Activated CD8-positive, alpha-beta T cell treated with anti-CD3 and anti-CD28 coated beads, Interleukin-2, amount 10 ng/mL, durations not matched to agents 7 days and 5 days (primary cell): ENCODE measurements around the gene TP63. TPM values are rescaled to one million over a fixed set of nuclear protein-coding genes. Genes with fewer than 3 reads are reported as not detected.
"Not testable (repeated sequence)": the region's sequence is repeated elsewhere in the genome, so short reads cannot be mapped to it uniquely, and the experiment has no call there.

Experiments
- ATAC-seq: fragments of 150-1000 bp; cut with Tn5 transposase; one replicate; pipeline ENCODE4 v1.10.0; 2021; ENCODE audit warnings: moderate library complexity
- CTCF ChIA-PET: fragments of 350-600 bp; sonication (Branson Sonifier 250); formaldehyde crosslinking; loops from one replicate; lab custom pipeline; 2021; ENCODE audit warnings: antibody characterized with exemption; lab: Charles Lee
- POLR2A ChIA-PET: fragments of 350-600 bp; sonication (Branson Sonifier 250); formaldehyde crosslinking; loops from one replicate; lab custom pipeline; 2021; ENCODE audit warnings: antibody characterized with exemption; lab: Charles Lee
- DNase-seq: peaks from one replicate; pipeline ENCODE4 v3.0.0-alpha.2; 2020
- H3K27ac Mint-ChIP-seq: one replicate; pipeline ENCODE4 v1.8.0; 2021; ENCODE audit warnings: mild to moderate bottlenecking, mixed read lengths
- H3K27me3 Mint-ChIP-seq: one replicate; pipeline ENCODE4 v1.8.0; 2021; ENCODE audit warnings: low read depth, mixed read lengths
- H3K36me3 Mint-ChIP-seq: one replicate; pipeline ENCODE4 v1.8.0; 2021; ENCODE audit warnings: low read depth, mixed read lengths
- H3K4me1 Mint-ChIP-seq: one replicate; pipeline ENCODE4 v1.8.0; 2021; ENCODE audit warnings: low read depth, mixed read lengths
- H3K4me3 Mint-ChIP-seq: one replicate; pipeline ENCODE4 v1.8.0; 2021; ENCODE audit warnings: mild to moderate bottlenecking, mixed read lengths
- H3K9me3 Mint-ChIP-seq: one replicate; pipeline ENCODE4 v1.8.0; 2022; ENCODE audit warnings: mixed read lengths; ENCODE audit not compliant: insufficient read depth
- total RNA-seq, 2 experiments: library from RNA; stranded (reverse); gene quantifications; one replicate each; pipeline ENCODE4 v1.2.3, GENCODE V29; 2021

Gene TP63
- not detected for total RNA-seq

DNA sequence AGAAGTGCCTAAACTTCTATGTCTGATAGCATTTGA is at the start of gene TP63:
TP63 (plus strand) TSS at position 17 of the 36 bp plus-strand sequence. CDS start 127 bp downstream, outside the sequence.
- CTCF ChIA-PET: interaction anchor here (1.9 kb wide), 1 partner anchor 359 kb away, joined by 7 read pairs; no protein-coding TSS in a partner anchor
- no peak within 1 kb of the TSS for H3K4me3 Mint-ChIP-seq
- DNase-seq: no peak

GRCh38 chr3:189582179-189582578 is 49.0 kb upstream of the TP63 start:
- CTCF ChIA-PET: no interaction called here
- Mint-ChIP-seq H3K4me1 (no peaks in the 10 kb centered on the region), H3K4me3 (no peak overlapping the region), H3K27me3 (no peaks in the 10 kb centered on the region), H3K9me3 (no peaks in the 10 kb centered on the region), H3K27ac (no peak overlapping the region), H3K36me3 (no peaks in the 10 kb centered on the region)
- POLR2A ChIA-PET: no interaction called here
- DNase-seq (no peak), ATAC-seq (no peak)

More for the DNA sequence above, at the start of gene TP63:
- POLR2A ChIA-PET: no interaction called here
- no peaks in the 10 kb centered on the region for H3K36me3 Mint-ChIP-seq
- no peaks in the 10 kb centered on the region for H3K9me3 Mint-ChIP-seq
- no peak for ATAC-seq
- H3K4me1 Mint-ChIP-seq: peaks cover 9% of the 10 kb centered on the region
- no peak within 1 kb of the TSS for H3K27ac Mint-ChIP-seq
- H3K27me3 Mint-ChIP-seq: no peaks in the 10 kb centered on the region

- H3K27ac Mint-ChIP-seq: no peak overlapping the region
- H3K4me3 Mint-ChIP-seq: no peak overlapping the region
- POLR2A ChIA-PET: no interaction called here
- no peaks in the 10 kb centered on the region for H3K4me1 Mint-ChIP-seq
- ATAC-seq: no peak
- H3K36me3 Mint-ChIP-seq: no peaks in the 10 kb centered on the region
- CTCF ChIA-PET: no interaction called here
- no peaks in the 10 kb centered on the region for H3K9me3 Mint-ChIP-seq
- H3K27me3 Mint-ChIP-seq: no peaks in the 10 kb centered on the region
- no peak for DNase-seq
These were observed 46.5 kb upstream of the TP63 start for GRCh38 chr3:189584645-189585044.

DNA sequence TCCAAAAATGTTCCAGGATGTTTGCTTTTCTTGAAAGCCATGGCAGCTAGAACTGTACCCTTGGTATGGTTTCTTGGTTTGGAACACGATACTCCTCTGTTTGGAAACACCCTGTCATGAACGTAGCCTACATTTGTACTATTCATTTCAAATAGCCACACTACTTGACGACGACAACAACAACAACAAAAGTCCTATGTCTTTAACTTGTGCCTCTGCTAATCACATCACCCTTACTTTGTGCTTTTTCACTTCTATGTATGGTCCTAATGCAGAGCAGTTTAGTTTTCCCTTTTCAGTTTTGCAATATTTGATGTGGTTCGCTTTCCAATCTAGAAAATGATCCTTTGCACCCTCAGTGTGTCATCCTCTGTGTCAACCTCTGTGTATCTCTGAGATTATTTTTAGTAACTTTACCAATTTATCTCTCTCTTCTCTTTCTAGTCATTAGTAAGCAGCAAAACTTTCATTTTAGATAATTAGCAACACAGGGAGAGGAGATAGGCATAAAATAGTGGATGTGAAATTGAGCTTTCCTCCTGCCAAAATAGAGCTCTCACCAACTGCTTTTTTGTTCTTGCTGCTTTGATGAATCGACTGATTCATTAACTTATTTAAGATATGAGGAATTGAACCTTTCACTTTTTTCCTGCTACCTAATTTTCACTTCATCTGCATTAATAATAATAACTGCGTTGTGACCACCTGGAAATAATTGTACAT is 44.1 kb upstream of the TP63 start:
- CTCF ChIA-PET: no interaction called here
- no peak for ATAC-seq
- Mint-ChIP-seq H3K4me3 (no peak overlapping the region), H3K4me1 (no peaks in the 10 kb centered on the region), H3K36me3 (no peaks in the 10 kb centered on the region), H3K27me3 (no peaks in the 10 kb centered on the region), H3K9me3 (no peaks in the 10 kb centered on the region), H3K27ac (no peak overlapping the region)
- POLR2A ChIA-PET: no interaction called here
- DNase-seq: no peak

DNA sequence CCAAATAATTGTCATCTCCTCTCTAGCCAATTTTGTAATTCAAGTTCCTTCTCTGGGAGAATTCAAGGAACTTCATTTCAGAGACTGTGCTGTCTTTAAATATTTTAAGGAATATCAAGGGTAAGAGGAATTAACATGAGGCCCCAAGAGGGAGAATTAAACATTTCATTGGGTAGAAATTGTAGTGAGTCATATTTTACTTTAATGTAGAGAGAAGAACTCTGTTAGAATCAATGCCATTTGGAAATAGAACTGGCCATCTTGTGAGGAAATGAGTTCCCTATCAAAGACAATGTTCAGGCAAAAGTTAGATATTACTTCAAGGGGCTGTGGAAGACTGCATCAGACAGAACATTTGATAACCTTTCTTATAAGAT is 43.5 kb upstream of the TP63 start:
- DNase-seq: no peak
- no peak overlapping the region for H3K4me3 Mint-ChIP-seq
- no peak for ATAC-seq
- no peaks in the 10 kb centered on the region for H3K4me1 Mint-ChIP-seq
- no peaks in the 10 kb centered on the region for H3K36me3 Mint-ChIP-seq
- no peaks in the 10 kb centered on the region for H3K27me3 Mint-ChIP-seq
- ChIA-PET POLR2A (no interaction called here), CTCF (no interaction called here)
- no peak overlapping the region for H3K27ac Mint-ChIP-seq
- no peaks in the 10 kb centered on the region for H3K9me3 Mint-ChIP-seq

- no peak overlapping the region for H3K27ac Mint-ChIP-seq
- CTCF ChIA-PET: no interaction called here
- H3K36me3 Mint-ChIP-seq: no peaks in the 10 kb centered on the region
- DNase-seq (no peak), ATAC-seq (no peak)
- H3K4me3 Mint-ChIP-seq: no peak overlapping the region
- no peaks in the 10 kb centered on the region for H3K9me3 Mint-ChIP-seq
- no peaks in the 10 kb centered on the region for H3K4me1 Mint-ChIP-seq
- no peaks in the 10 kb centered on the region for H3K27me3 Mint-ChIP-seq
- POLR2A ChIA-PET: no interaction called here
These were observed 43.1 kb upstream of the TP63 start for GRCh38 chr3:189588070-189588469.

DNA sequence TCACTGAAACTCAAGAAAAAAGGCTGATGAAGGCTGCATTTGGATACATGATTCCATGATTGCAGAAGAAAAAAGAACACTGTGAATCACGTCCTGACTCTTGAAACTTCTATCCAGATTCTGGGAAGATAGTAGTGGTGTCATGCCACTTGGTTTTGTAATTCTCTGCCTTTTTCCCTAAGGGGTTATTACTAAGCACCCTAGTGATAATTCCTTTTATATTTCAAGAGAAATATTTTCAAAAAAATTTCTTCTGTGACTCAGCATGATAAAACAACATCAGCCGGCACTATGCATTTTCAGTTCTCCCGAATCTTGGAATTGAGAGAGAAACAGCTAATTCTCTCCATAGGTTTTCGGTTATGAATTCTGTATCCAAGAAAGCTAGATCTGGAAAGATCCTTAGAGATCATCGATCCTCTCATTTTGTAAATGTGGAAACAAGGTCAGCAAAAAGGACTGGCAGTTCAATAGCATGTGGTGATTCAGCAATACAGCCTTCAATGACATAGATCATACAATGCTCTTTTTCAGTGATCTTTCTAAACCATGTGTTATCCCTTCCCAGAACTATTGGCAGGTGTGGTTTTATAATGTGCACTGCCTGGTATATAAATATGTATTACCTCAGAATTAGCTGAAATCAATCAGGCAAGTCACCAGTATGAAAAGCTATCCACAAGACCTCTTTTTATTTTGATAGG is 42.6 kb upstream of the TP63 start:
- H3K4me1 Mint-ChIP-seq: no peaks in the 10 kb centered on the region
- POLR2A ChIA-PET: no interaction called here
- H3K36me3 Mint-ChIP-seq: no peaks in the 10 kb centered on the region
- no peak for DNase-seq
- ATAC-seq: no peak
- H3K27me3 Mint-ChIP-seq: no peaks in the 10 kb centered on the region
- no peak overlapping the region for H3K4me3 Mint-ChIP-seq
- CTCF ChIA-PET: no interaction called here
- no peak overlapping the region for H3K27ac Mint-ChIP-seq
- no peaks in the 10 kb centered on the region for H3K9me3 Mint-ChIP-seq

GRCh38 chr3:189589179-189589569 is 42.0 kb upstream of the TP63 start:
- ChIA-PET CTCF (no interaction called here), POLR2A (no interaction called here)
- no peaks in the 10 kb centered on the region for H3K9me3 Mint-ChIP-seq
- H3K4me1 Mint-ChIP-seq: no peaks in the 10 kb centered on the region
- no peak for DNase-seq
- H3K27me3 Mint-ChIP-seq: no peaks in the 10 kb centered on the region
- H3K36me3 Mint-ChIP-seq: no peaks in the 10 kb centered on the region
- no peak for ATAC-seq
- H3K27ac Mint-ChIP-seq: no peak overlapping the region
- H3K4me3 Mint-ChIP-seq: no peak overlapping the region

DNA sequence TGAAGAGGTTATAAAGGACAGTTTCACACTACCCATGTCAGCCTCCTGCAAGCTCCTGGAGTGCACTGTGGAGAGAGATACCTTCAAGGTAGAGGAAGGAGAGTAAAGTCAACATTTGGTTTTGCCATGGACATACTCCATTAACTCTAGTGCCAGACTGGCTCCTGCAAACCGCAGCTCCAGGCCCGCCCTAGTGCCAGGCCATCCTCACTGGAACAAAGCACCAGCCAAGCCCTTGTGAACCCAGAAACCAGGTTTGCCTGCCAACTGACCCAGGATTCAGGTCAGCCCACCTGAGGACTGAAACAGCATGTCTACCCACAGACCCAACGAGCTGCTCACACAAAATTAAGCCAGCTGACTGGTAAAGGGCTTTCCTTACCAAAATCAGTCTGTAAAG is 41.0 kb upstream of the TP63 start:
- Mint-ChIP-seq H3K27ac (no peak overlapping the region), H3K4me3 (no peak overlapping the region), H3K36me3 (no peaks in the 10 kb centered on the region), H3K27me3 (no peaks in the 10 kb centered on the region), H3K4me1 (no peaks in the 10 kb centered on the region), H3K9me3 (no peaks in the 10 kb centered on the region)
- ChIA-PET POLR2A (no interaction called here), CTCF (no interaction called here)
- DNase-seq (no peak), ATAC-seq (no peak)

- ATAC-seq (no peak), DNase-seq (no peak)
- peaks cover 4% of the 10 kb centered on the region for H3K9me3 Mint-ChIP-seq
- no peaks in the 10 kb centered on the region for H3K27me3 Mint-ChIP-seq
- peaks cover 3% of the 10 kb centered on the region for H3K36me3 Mint-ChIP-seq
- no peaks in the 10 kb centered on the region for H3K4me1 Mint-ChIP-seq
- CTCF ChIA-PET: no interaction called here
- POLR2A ChIA-PET: no interaction called here
- H3K4me3 Mint-ChIP-seq: no peak overlapping the region
- no peak overlapping the region for H3K27ac Mint-ChIP-seq
These were observed 37.6 kb upstream of the TP63 start for GRCh38 chr3:189593581-189593980.

GRCh38 chr3:189596078-189596979 is 34.9 kb upstream of the TP63 start:
- DNase-seq, H3K9me3 Mint-ChIP-seq, H3K4me3 Mint-ChIP-seq, CTCF ChIA-PET, POLR2A ChIA-PET, H3K4me1 Mint-ChIP-seq, H3K27ac Mint-ChIP-seq, H3K27me3 Mint-ChIP-seq, H3K36me3 Mint-ChIP-seq, ATAC-seq: not testable (repeated sequence)

DNA sequence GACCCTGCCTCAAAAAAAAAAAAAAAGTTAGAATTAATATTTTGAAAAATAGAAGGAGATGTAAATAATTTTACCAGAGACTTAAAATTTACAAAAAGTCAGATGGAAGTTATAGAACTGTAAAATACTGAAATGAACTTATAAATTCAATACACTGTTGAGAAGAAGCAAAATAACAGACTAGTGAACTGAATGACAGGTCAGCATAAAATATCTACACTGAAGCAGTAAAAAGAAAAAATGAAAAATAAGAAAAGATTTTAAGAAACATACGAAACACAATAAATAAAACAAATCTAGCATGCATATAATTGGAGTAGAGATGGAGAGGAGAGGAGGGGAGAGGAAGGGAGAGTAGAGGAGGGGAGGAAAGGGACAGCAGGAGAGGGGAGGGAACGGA is 33.3 kb upstream of the TP63 start:
- ATAC-seq: no peak
- H3K27me3 Mint-ChIP-seq: no peaks in the 10 kb centered on the region
- no peak for DNase-seq
- no peaks in the 10 kb centered on the region for H3K4me1 Mint-ChIP-seq
- ChIA-PET CTCF (no interaction called here), POLR2A (no interaction called here)
- no peak overlapping the region for H3K27ac Mint-ChIP-seq
- H3K36me3 Mint-ChIP-seq: peaks cover 3% of the 10 kb centered on the region
- H3K9me3 Mint-ChIP-seq: peaks cover 4% of the 10 kb centered on the region
- no peak overlapping the region for H3K4me3 Mint-ChIP-seq
